Measurements from ENCODE around the gene GPR180. TPM values are rescaled to one million over a fixed set of nuclear protein-coding genes. Genes with fewer than 3 reads are reported as not detected.

GPR180 gene
- total and polyA plus RNA-seq, 5 donors from 2014 or later = 1.5 to 2.6 (median 2.0) TPM

GRCh38 chr13:94585543-94586101 lies 16.0 kb upstream of the GPR180 start:
- Histone ChIP-seq H3K9me3 (ENCODE audit: control insufficient read depth in 2 of 2, low read length in 2 of 2) (no peaks in the 10 kb centered on the region), H3K27ac (ENCODE audit: insufficient read depth, low read length, poor library complexity, severe bottlenecking) (no peak overlapping the region), H3K4me1 (ENCODE audit: control insufficient read depth, insufficient read depth, low read length, poor library complexity, severe bottlenecking) (peaks cover 4% of the 10 kb centered on the region), H3K27me3 (ENCODE audit: control insufficient read depth, insufficient read depth, low read length) (no peaks in the 10 kb centered on the region), H3K36me3 (ENCODE audit: control insufficient read depth, insufficient read depth, low read length) (peaks cover 51% of the 10 kb centered on the region), H3K4me3 (ENCODE audit: low read depth, low read length) (no peak overlapping the region)
- ATAC-seq (ENCODE audit: low read depth in 2 of 2) = no peak
- H3K27ac Mint-ChIP-seq = no peak overlapping the region
- DNase-seq = no peak
- peaks cover 24 to 34% (median 30%) of the 10 kb centered on the region in 4 donors for H3K4me1 Mint-ChIP-seq
- H3K4me3 Mint-ChIP-seq = no peak overlapping the region
- H3K36me3 Mint-ChIP-seq = peaks cover 55% of the 10 kb centered on the region
- peaks cover 0 to 2% (median 0%) of the 10 kb centered on the region in 7 donors for H3K9me3 Mint-ChIP-seq
- no peaks in the 10 kb centered on the region for H3K27me3 Mint-ChIP-seq

GRCh38 chr13:94586371-94586770 lies 15.3 kb upstream of the GPR180 start:
- H3K27me3 ChIP-seq (ENCODE audit: control insufficient read depth, insufficient read depth, low read length) = no peaks in the 10 kb centered on the region
- ATAC-seq (ENCODE audit: low read depth in 2 of 2) (no peak), DNase-seq (no peak)
- peaks cover 0 to 2% (median 0%) of the 10 kb centered on the region in 7 donors for H3K9me3 Mint-ChIP-seq
- H3K36me3 ChIP-seq (ENCODE audit: control insufficient read depth, insufficient read depth, low read length) = peaks cover 50% of the 10 kb centered on the region
- no peak overlapping the region for H3K27ac Mint-ChIP-seq
- peaks cover 25 to 40% (median 33%) of the 10 kb centered on the region in 4 donors for H3K4me1 Mint-ChIP-seq
- no peak overlapping the region for H3K4me3 Mint-ChIP-seq
- no peaks in the 10 kb centered on the region for H3K9me3 ChIP-seq (ENCODE audit: control insufficient read depth in 2 of 2, low read length in 2 of 2)
- no peak overlapping the region for H3K27ac ChIP-seq (ENCODE audit: insufficient read depth, low read length, poor library complexity, severe bottlenecking)
- peaks cover 8% of the 10 kb centered on the region for H3K4me1 ChIP-seq (ENCODE audit: control insufficient read depth, insufficient read depth, low read length, poor library complexity, severe bottlenecking)
- peaks cover 51% of the 10 kb centered on the region for H3K36me3 Mint-ChIP-seq
- H3K4me3 ChIP-seq (ENCODE audit: low read depth, low read length) = no peak overlapping the region
- no peaks in the 10 kb centered on the region for H3K27me3 Mint-ChIP-seq

- Mint-ChIP-seq H3K27me3 (no peaks in the 10 kb centered on the region), H3K4me1 (peaks cover 25 to 48% (median 38%) of the 10 kb centered on the region in 4 donors), H3K27ac (no peak overlapping the region), H3K4me3 (no peak overlapping the region), H3K9me3 (peaks cover 0 to 2% (median 0%) of the 10 kb centered on the region in 7 donors), H3K36me3 (peaks cover 45% of the 10 kb centered on the region)
- no peaks in the 10 kb centered on the region for H3K27me3 ChIP-seq (ENCODE audit: control insufficient read depth, insufficient read depth, low read length)
- peaks cover 43% of the 10 kb centered on the region for H3K36me3 ChIP-seq (ENCODE audit: control insufficient read depth, insufficient read depth, low read length)
- DNase-seq = no peak
- H3K27ac ChIP-seq (ENCODE audit: insufficient read depth, low read length, poor library complexity, severe bottlenecking) = no peak overlapping the region
- H3K4me3 ChIP-seq (ENCODE audit: low read depth, low read length) = no peak overlapping the region
- H3K9me3 ChIP-seq (ENCODE audit: control insufficient read depth in 2 of 2, low read length in 2 of 2) = no peaks in the 10 kb centered on the region
- H3K4me1 ChIP-seq (ENCODE audit: control insufficient read depth, insufficient read depth, low read length, poor library complexity, severe bottlenecking) = peaks cover 12% of the 10 kb centered on the region
- no peak for ATAC-seq (ENCODE audit: low read depth in 2 of 2)
Measured at GRCh38 chr13:94588541-94588940, 13.1 kb upstream of the GPR180 start.

- H3K27me3 Mint-ChIP-seq = no peaks in the 10 kb centered on the region
- Histone ChIP-seq H3K4me1 (ENCODE audit: control insufficient read depth, insufficient read depth, low read length, poor library complexity, severe bottlenecking) (peaks cover 33% of the 10 kb centered on the region), H3K4me3 (ENCODE audit: low read depth, low read length) (no peak overlapping the region), H3K27ac (ENCODE audit: insufficient read depth, low read length, poor library complexity, severe bottlenecking) (no peak overlapping the region), H3K27me3 (ENCODE audit: control insufficient read depth, insufficient read depth, low read length) (no peaks in the 10 kb centered on the region), H3K9me3 (ENCODE audit: control insufficient read depth in 2 of 2, low read length in 2 of 2) (no peaks in the 10 kb centered on the region), H3K36me3 (ENCODE audit: control insufficient read depth, insufficient read depth, low read length) (peaks cover 33% of the 10 kb centered on the region)
- peak overlapping the region in 1 of 4 donors; percentile 69 for H3K4me3 Mint-ChIP-seq
- H3K4me1 Mint-ChIP-seq = peaks cover 39 to 67% (median 50%) of the 10 kb centered on the region in 4 donors
- H3K9me3 Mint-ChIP-seq = peaks cover 0 to 2% (median 0%) of the 10 kb centered on the region in 7 donors
- H3K36me3 Mint-ChIP-seq = peaks cover 35% of the 10 kb centered on the region
- ATAC-seq (ENCODE audit: low read depth in 2 of 2) (no peak), DNase-seq (no peak)
- H3K27ac Mint-ChIP-seq = peak overlapping the region in 1 of 3 donors; percentile 53
Measured at GRCh38 chr13:94590744-94591143, 10.9 kb upstream of the GPR180 start.

DNA sequence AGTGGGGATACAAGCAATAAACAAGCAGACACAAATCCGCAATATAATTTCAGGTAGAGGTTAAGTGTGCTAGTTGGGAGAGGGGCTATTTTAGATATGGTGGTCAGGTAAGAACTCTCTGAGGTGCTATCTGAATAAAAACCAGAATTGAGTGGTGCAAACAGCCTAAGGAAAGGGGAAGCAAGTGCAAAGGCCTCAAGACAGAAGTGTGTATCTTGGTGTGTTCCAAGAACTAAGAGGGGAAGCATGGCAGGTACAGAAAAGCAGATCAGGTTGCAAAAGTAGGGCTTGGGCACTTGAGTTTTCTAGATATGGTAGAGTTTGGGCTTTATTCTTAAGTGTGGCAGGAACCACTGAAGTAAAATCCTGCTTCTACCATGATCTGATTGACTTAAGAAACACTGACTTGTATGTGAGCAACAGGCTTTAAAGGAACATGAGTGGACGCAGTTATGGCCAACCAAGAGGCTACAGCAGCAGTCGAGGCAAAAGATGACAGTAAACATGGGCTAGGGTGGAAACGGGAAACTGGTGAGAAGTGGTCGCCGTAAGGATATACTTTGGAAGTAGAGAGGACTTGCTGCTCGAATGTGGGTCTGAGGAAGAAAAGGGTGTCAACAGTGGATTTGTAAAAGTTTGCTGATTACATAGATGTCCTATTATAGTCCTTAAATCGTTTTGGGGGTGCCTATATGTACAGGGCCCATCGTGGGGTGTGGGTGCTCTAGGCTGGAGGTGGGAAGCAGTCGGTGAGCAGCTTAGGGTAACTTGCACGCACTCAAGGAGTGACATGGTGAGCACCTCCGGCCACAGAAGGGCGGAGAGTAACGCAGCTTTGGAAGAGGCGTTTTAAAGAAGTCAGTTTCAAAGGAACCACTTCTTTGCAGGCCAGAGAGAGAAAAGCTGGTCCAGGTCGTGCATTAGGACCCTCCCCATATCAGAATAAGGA lies 6.4 kb upstream of the GPR180 start:
- Histone ChIP-seq H3K27ac (ENCODE audit: insufficient read depth, low read length, poor library complexity, severe bottlenecking) (peak overlapping the region; percentile 74), H3K36me3 (ENCODE audit: control insufficient read depth, insufficient read depth, low read length) (peaks cover 21% of the 10 kb centered on the region), H3K4me3 (ENCODE audit: low read depth, low read length) (peak overlapping the region; percentile 94), H3K9me3 (ENCODE audit: control insufficient read depth in 2 of 2, low read length in 2 of 2) (no peaks in the 10 kb centered on the region), H3K4me1 (ENCODE audit: control insufficient read depth, insufficient read depth, low read length, poor library complexity, severe bottlenecking) (peaks cover 34% of the 10 kb centered on the region), H3K27me3 (ENCODE audit: control insufficient read depth, insufficient read depth, low read length) (no peaks in the 10 kb centered on the region)
- peak overlapping the region; percentile 86 to 97 (median 95) for H3K27ac Mint-ChIP-seq
- peaks cover 26 to 50% (median 38%) of the 10 kb centered on the region in 4 donors for H3K4me1 Mint-ChIP-seq
- H3K9me3 Mint-ChIP-seq = peaks cover 0 to 1% (median 0%) of the 10 kb centered on the region in 7 donors
- H3K36me3 Mint-ChIP-seq = peaks cover 12% of the 10 kb centered on the region
- peak overlapping the region; percentile 88 to 98 (median 96) for H3K4me3 Mint-ChIP-seq
- no peaks in the 10 kb centered on the region for H3K27me3 Mint-ChIP-seq
- peak in 2 of 3 donors; percentile 4 to 62 for DNase-seq
- ATAC-seq (ENCODE audit: low read depth in 2 of 2) = peak; percentile 32 to 37

DNA sequence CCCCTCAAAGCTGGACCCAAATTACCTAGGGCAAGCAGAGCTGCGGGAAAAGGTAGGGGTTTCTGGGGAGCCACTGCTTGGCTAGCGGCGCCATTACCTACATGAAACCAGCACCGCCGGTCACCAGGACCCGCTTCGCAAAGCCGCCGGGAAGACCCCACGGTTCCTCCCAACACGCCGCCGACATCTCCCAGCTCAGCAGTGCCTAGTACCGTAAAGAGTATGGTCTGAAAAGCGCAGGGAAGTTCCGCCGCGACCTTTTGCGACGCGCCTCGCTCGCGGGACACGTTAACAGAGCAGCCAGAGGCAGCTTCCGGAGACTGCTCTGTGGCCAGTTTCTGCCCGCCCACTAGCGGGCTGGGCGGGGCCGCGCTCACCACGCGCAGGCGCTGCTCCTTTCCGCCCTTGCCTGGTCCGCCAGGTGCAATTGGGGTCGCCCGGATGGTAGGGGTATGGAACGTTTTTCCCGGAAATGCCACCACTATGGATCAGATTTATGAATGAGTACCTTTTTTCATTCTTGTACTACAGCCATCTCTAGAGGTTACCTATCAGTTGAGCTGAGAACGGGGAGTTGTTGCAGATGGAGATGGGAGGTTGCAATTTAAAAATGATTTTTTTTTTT lies 5.6 kb upstream of the GPR180 start, which contains the start of gene TGDS:
Gene TGDS, minus strand, starts transcription at position 203 of the 625 bp plus-strand sequence. Its CDS starts 16 bp downstream, at position 187.
- Mint-ChIP-seq H3K9me3 (peaks cover 0 to 1% (median 0%) of the 10 kb centered on the region in 7 donors), H3K27me3 (no peaks in the 10 kb centered on the region), H3K4me1 (peaks cover 26 to 49% (median 35%) of the 10 kb centered on the region in 4 donors), H3K4me3 (peak within 1 kb of the TSS; percentile 88 to 98 (median 96)), H3K27ac (peak within 1 kb of the TSS; percentile 86 to 97 (median 95)), H3K36me3 (peaks cover 7% of the 10 kb centered on the region)
- ATAC-seq (ENCODE audit: low read depth in 2 of 2) (peak; percentile 98), DNase-seq (peak; percentile 80 to 96 (median 90))
- Histone ChIP-seq H3K27ac (ENCODE audit: insufficient read depth, low read length, poor library complexity, severe bottlenecking) (peak within 1 kb of the TSS; percentile 74), H3K9me3 (ENCODE audit: control insufficient read depth in 2 of 2, low read length in 2 of 2) (no peaks in the 10 kb centered on the region), H3K4me3 (ENCODE audit: low read depth, low read length) (peak within 1 kb of the TSS; percentile 94), H3K27me3 (ENCODE audit: control insufficient read depth, insufficient read depth, low read length) (no peaks in the 10 kb centered on the region), H3K36me3 (ENCODE audit: control insufficient read depth, insufficient read depth, low read length) (peaks cover 14% of the 10 kb centered on the region), H3K4me1 (ENCODE audit: control insufficient read depth, insufficient read depth, low read length, poor library complexity, severe bottlenecking) (peaks cover 26% of the 10 kb centered on the region)

GRCh38 chr13:94596575-94596971 lies 5.1 kb upstream of the GPR180 start:
- peak overlapping the region; percentile 88 to 98 (median 96) for H3K4me3 Mint-ChIP-seq
- Histone ChIP-seq H3K4me1 (ENCODE audit: control insufficient read depth, insufficient read depth, low read length, poor library complexity, severe bottlenecking) (peaks cover 29% of the 10 kb centered on the region), H3K27ac (ENCODE audit: insufficient read depth, low read length, poor library complexity, severe bottlenecking) (peak overlapping the region; percentile 74), H3K36me3 (ENCODE audit: control insufficient read depth, insufficient read depth, low read length) (peaks cover 10% of the 10 kb centered on the region), H3K4me3 (ENCODE audit: low read depth, low read length) (peak overlapping the region; percentile 94), H3K27me3 (ENCODE audit: control insufficient read depth, insufficient read depth, low read length) (no peaks in the 10 kb centered on the region), H3K9me3 (ENCODE audit: control insufficient read depth in 2 of 2, low read length in 2 of 2) (no peaks in the 10 kb centered on the region)
- ATAC-seq (ENCODE audit: low read depth in 2 of 2) = no peak
- H3K27ac Mint-ChIP-seq = peak overlapping the region; percentile 86 to 97 (median 95)
- peaks cover 0 to 1% (median 0%) of the 10 kb centered on the region in 7 donors for H3K9me3 Mint-ChIP-seq
- H3K4me1 Mint-ChIP-seq = peaks cover 30 to 51% (median 37%) of the 10 kb centered on the region in 4 donors
- no peak for DNase-seq
- H3K27me3 Mint-ChIP-seq = no peaks in the 10 kb centered on the region
- peaks cover 7% of the 10 kb centered on the region for H3K36me3 Mint-ChIP-seq

Measured in CD4-positive, CD25-positive, alpha-beta regulatory T cell (primary cell).